Measurements from ENCODE around the gene PKD1L1.

DNA sequence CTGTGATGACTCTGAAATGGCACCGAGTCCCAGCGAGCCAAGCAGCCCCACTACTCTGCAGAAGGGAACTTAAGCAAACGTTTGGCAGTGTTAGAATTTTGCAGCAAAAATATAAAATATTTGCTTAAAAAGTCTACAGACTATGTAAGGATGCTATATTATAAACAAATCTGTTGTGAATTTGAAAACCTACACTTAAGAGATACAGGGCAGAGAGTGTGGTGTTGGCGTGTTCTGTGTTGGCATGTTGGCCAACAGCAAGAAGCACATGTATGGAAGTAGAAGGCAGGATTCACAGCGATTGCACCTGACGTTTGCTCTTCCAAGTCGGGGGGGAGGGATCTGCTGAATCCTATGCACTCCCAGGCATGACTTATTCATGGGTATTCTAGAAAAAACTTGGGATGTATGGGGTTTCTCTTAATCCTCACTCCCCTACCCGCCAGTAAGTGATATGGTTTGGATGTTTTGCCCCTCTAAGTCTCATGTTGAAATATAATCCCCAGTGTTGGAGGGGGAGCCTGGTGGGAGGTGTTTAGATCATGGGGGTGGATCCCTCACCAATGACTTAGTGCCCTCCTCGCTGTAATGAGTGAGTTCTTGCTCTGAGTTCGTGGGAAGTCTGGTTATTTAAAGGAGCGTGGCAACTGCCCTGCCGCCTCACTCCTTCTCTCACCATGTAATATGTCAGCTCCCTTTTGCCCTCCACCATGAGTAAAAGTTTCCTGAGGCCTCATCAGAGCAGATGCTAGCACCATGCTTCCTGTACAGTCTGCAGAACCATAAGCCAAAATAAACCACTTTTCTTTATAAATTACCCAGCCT lies 62.1 kb downstream of the PKD1L1 start:
- TF ChIP-seq, protein P1, sequence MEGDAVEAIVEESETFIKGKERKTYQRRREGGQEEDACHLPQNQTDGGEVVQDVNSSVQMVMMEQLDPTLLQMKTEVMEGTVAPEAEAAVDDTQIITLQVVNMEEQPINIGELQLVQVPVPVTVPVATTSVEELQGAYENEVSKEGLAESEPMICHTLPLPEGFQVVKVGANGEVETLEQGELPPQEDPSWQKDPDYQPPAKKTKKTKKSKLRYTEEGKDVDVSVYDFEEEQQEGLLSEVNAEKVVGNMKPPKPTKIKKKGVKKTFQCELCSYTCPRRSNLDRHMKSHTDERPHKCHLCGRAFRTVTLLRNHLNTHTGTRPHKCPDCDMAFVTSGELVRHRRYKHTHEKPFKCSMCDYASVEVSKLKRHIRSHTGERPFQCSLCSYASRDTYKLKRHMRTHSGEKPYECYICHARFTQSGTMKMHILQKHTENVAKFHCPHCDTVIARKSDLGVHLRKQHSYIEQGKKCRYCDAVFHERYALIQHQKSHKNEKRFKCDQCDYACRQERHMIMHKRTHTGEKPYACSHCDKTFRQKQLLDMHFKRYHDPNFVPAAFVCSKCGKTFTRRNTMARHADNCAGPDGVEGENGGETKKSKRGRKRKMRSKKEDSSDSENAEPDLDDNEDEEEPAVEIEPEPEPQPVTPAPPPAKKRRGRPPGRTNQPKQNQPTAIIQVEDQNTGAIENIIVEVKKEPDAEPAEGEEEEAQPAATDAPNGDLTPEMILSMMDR (IDR thresholded peaks at IDR 0.05; ENCODE audit: low read depth, low read length), result no peak
- TF ChIP-seq MYC (IDR thresholded peaks at IDR 0.05; ENCODE audit: low read depth, low read length) (no peak), POLR2A (IDR thresholded peaks at IDR 0.05; ENCODE audit: extremely low read depth, insufficient read length) (no peak)

All from NB4 (cell line).